Pancreas (tissue), 10 donors: ENCODE results near the gene AURKA. TPM values are rescaled to one million over a fixed set of nuclear protein-coding genes. Genes with fewer than 3 reads are reported as not detected.

ENCODE experiments used
- ATAC-seq, 4 donors: fragments of 200-7000 bp; cut with Tn5 transposase; one replicate each; pipeline versions ENCODE4 v1.8.0 to v1.9.1; 2020; ENCODE audit warnings: mild to moderate bottlenecking in 4 of 4, moderate library complexity in 4 of 4
- DNase-seq, 6 donors: peaks; one replicate each; pipeline ENCODE4 v3.0.0-alpha.2; 2020
- FAIRE-seq: peaks from 2 replicates; lab custom pipeline; 2012; peaks lifted over from hg19 to GRCh38; lab: Jason Lieb, UNC
- H3K27ac ChIP-seq, 4 donors: fragments of 200-600 bp; sonication (generic); 1 replicate in 3 of 4; 2 replicates in 1 of 4; pipeline versions ENCODE4 v1.5.0 to v1.8.0; 2020
- H3K27me3 ChIP-seq, 4 donors: fragments of 200-600 bp; one replicate each; pipeline ENCODE4 v1.8.0; 2021
- H3K36me3 ChIP-seq, 3 donors: fragments of 200-600 bp; sonication (generic) in 1 of 3; one replicate each; pipeline versions ENCODE4 v1.5.0 to v1.8.0; 2020 to 2021
- H3K4me1 ChIP-seq, 3 donors: fragments of 200-600 bp; one replicate each; pipeline ENCODE4 v1.8.0; 2021
- H3K4me3 ChIP-seq, 4 donors: fragments of 200-600 bp; sonication (generic) in 2 of 4; one replicate each; pipeline versions ENCODE4 v1.5.0 to v1.8.0; 2020 to 2021
- H3K9me3 ChIP-seq, 4 donors: fragments of 200-600 bp; one replicate each; pipeline ENCODE4 v1.8.0; 2021
- WGBS, 2 donors: extraction: QIAGEN DNeasy Blood & Tissue Kit; methylation state at CpG; one replicate each; pipeline ENCODE4 v1.1.7; 2013; 5-methylcytosine and 5-hydroxymethylcytosine counted together
- intact Hi-C, 3 donors: fragments of 100-400 bp; cut with DNase I; formaldehyde crosslinking; loops; one replicate each; pipeline versions ENCODE4 v1.11.1 to v1.14.2; 2022
- polyA plus RNA-seq, 2 donors: library from polyadenylated mRNA; stranded (reverse); fragments of 200-250 nt; gene quantifications; one replicate each; pipeline ENCODE4 v1.2.3, GENCODE V29; 2013
- total RNA-seq, 6 donors: library from RNA; stranded (reverse); fragmentation: NEBNext Ultra II Directional in 4 of 6; extraction: Animal tissue kit (Norgen Biotek cat#: 25700) in 4 of 6; gene quantifications; one replicate each; pipeline versions ENCODE4 v1.2.1 to v1.2.4, GENCODE V29; 2021 to 2023
- TF ChIP-seq, protein P1 (sequence below), 4 donors: fragments of 200-600 bp; sonication (generic) in 3 of 4; IDR thresholded peaks; one replicate each; pipeline versions ENCODE4 v1.5.0 to v1.8.0; 2021; ENCODE audit warnings: antibody characterized with exemption in 4 of 4
- donor health status: healthy with polysubstance abuse.
- donor health status: DM: no; HTN: no; CAD: no; lungs with moderate emphysema.
- donor health status: DM: no; HTN: no; CAD: no.
- donor health status: control.
- donor health status: control.
- donor health status: Bipolar disorder and iron deficiency.
- donor health status: DM: yes; HTN: yes; CAD: no.
- donor health status: DM: no; HTN: no; CAD: no.
- donor health status: DM: no; HTN: no; CAD: no.
- donor health status: DM: yes; HTN: yes; CAD: no.

Gene AURKA
- total and polyA plus RNA-seq, 8 donors = 0.51 to 1.9 (median 0.91) TPM

DNA sequence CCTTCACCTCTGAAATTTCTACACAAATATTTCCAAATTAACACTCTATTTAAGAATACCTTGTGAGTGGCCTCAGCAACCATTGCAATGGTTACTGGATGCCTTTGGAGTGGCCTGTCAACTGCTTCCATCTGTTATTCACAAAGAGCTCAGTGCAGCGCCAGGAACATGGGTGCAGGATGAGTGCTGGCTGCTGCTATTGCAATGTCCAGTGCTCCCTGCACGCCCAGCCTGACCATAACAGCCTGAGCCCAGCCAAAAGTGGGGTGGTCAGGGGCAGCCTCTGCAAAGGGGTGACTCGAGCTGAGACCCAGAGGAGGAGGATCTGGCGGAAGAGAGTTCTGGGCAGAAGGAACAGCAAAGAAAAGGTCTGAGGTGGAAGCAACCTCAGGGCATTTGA lies 38.4 kb upstream of the AURKA start:
- H3K9me3 ChIP-seq = no peaks in the 10 kb centered on the region
- intact Hi-C loops = no loop called here
- H3K4me1 ChIP-seq = no peaks in the 10 kb centered on the region
- ATAC-seq = no peak
- 57 to 59% methylated on average over 4 of the region's 4 CpGs for WGBS, 2 donors
- FAIRE-seq = no peak
- H3K27ac ChIP-seq = no peak overlapping the region
- H3K27me3 ChIP-seq = no peaks in the 10 kb centered on the region
- TF ChIP-seq, protein P1, sequence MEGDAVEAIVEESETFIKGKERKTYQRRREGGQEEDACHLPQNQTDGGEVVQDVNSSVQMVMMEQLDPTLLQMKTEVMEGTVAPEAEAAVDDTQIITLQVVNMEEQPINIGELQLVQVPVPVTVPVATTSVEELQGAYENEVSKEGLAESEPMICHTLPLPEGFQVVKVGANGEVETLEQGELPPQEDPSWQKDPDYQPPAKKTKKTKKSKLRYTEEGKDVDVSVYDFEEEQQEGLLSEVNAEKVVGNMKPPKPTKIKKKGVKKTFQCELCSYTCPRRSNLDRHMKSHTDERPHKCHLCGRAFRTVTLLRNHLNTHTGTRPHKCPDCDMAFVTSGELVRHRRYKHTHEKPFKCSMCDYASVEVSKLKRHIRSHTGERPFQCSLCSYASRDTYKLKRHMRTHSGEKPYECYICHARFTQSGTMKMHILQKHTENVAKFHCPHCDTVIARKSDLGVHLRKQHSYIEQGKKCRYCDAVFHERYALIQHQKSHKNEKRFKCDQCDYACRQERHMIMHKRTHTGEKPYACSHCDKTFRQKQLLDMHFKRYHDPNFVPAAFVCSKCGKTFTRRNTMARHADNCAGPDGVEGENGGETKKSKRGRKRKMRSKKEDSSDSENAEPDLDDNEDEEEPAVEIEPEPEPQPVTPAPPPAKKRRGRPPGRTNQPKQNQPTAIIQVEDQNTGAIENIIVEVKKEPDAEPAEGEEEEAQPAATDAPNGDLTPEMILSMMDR (IDR thresholded peaks at IDR 0.05) = no peak
- no peaks in the 10 kb centered on the region for H3K36me3 ChIP-seq
- DNase-seq = no peak
- H3K4me3 ChIP-seq = no peak overlapping the region

DNA sequence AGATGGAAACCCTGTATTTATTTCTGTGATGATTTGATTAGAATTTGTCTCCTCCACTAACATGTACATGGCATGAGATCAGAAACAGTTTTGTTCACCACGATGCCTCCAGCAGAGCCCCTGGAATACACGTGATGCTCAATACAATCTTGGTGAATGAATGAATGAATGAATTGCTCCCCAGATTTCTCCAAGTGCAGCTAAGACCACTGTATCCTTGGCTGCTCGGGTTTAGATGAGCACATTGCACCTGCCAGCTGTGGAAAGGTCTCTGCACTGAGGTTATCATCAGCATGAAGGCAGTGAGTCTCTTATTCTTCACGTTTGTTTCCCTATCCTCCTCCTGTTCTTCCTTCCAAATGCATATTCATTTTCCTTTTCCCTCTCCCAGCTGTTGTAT lies 37.9 kb upstream of the AURKA start:
- WGBS, 2 donors = 39 to 48% methylated on average over 4 of the region's 4 CpGs
- no peaks in the 10 kb centered on the region for H3K27me3 ChIP-seq
- intact Hi-C loops = no loop called here
- ATAC-seq (no peak), DNase-seq (no peak), FAIRE-seq (no peak)
- no peak overlapping the region for H3K27ac ChIP-seq
- no peaks in the 10 kb centered on the region for H3K9me3 ChIP-seq
- no peak overlapping the region for H3K4me3 ChIP-seq
- no peaks in the 10 kb centered on the region for H3K4me1 ChIP-seq
- H3K36me3 ChIP-seq = no peaks in the 10 kb centered on the region
- TF ChIP-seq, protein P1 (IDR thresholded peaks at IDR 0.05) = no peak

- H3K9me3 ChIP-seq = no peaks in the 10 kb centered on the region
- intact Hi-C loops = no loop called here
- no peak overlapping the region for H3K4me3 ChIP-seq
- FAIRE-seq (no peak), ATAC-seq (no peak), DNase-seq (no peak)
- TF ChIP-seq, protein P1 (IDR thresholded peaks at IDR 0.05) = no peak
- WGBS, 2 donors = 40 to 56% methylated on average over 6 of the region's 6 CpGs
- H3K27ac ChIP-seq = no peak overlapping the region
- H3K27me3 ChIP-seq = no peaks in the 10 kb centered on the region
- no peaks in the 10 kb centered on the region for H3K36me3 ChIP-seq
- no peaks in the 10 kb centered on the region for H3K4me1 ChIP-seq
Observed at GRCh38 chr20:56429502-56429901, 37.5 kb upstream of the AURKA start.

DNA sequence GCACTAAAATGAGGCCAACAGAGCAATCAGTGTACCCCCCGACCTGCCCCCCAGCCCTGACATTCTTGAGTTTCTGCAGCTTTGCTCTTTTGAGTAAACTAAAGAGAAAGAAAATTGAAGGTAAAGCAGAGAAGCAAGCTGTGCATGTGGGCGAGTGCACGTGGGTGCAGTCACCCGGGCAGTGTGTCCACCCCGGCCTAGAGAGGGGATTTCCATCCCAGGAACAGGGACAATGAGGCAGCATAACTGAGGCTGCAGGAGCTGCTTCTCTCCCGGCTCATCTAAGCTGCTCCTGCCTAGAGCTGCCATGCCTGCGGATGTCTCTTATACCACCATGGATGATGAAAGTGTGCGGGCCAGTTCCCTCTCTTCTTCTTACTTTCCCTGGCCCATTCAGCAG lies 36.9 kb upstream of the AURKA start:
- Histone ChIP-seq H3K27ac (no peak overlapping the region), H3K36me3 (no peaks in the 10 kb centered on the region), H3K4me3 (no peak overlapping the region), H3K4me1 (no peaks in the 10 kb centered on the region), H3K27me3 (no peaks in the 10 kb centered on the region), H3K9me3 (no peaks in the 10 kb centered on the region)
- TF ChIP-seq, protein P1 (IDR thresholded peaks at IDR 0.05) = no peak
- FAIRE-seq (no peak), DNase-seq (no peak), ATAC-seq (peak in 1 of 4 donors; percentile 16)
- 54 to 69% methylated on average over 8 of the region's 8 CpGs for WGBS, 2 donors
- intact Hi-C loops = no loop called here

- Histone ChIP-seq H3K36me3 (no peaks in the 10 kb centered on the region), H3K4me1 (no peaks in the 10 kb centered on the region), H3K27ac (no peak overlapping the region), H3K27me3 (no peaks in the 10 kb centered on the region), H3K9me3 (no peaks in the 10 kb centered on the region), H3K4me3 (no peak overlapping the region)
- WGBS, 2 donors = 62 to 76% methylated on average over 5 of the region's 5 CpGs
- FAIRE-seq (no peak), ATAC-seq (no peak), DNase-seq (no peak)
- TF ChIP-seq, protein P1 (IDR thresholded peaks at IDR 0.05) = no peak
- intact Hi-C loops = no loop called here
Observed at GRCh38 chr20:56428410-56428809, 36.4 kb upstream of the AURKA start.
